Non-pigmented ciliary epithelial cell (primary cell): ENCODE results near the gene ZBTB12.
"Not testable (repeated sequence)": the region's sequence is repeated elsewhere in the genome, so short reads cannot be mapped to it uniquely, and the experiment has no call there.

Source experiments
- DNase-seq: peaks from one replicate; pipeline ENCODE4 v3.0.0-alpha.2; 2010; ENCODE audit warnings: low read depth

ZBTB12 gene

DNA sequence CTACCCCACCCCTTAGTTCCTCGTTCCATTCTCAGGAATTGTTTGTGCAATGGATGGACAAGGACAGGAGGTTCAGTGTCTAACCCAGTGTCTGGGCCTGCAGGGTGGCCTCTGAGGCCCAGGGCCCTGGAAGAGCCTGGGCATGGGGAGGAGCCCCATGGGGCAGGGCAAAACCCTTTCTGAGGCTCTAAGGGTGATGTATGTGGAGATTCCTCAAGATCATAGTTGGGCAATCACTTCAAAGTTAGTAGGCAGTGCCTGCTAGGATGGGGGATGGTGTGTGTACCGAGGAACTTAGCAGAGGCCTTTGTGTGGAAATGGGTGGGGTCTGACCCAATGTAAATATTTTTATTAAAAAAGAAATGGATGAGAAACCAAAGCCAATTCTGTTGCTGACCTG lies 18.9 kb upstream of the ZBTB12 start:
- no peak for DNase-seq

DNA sequence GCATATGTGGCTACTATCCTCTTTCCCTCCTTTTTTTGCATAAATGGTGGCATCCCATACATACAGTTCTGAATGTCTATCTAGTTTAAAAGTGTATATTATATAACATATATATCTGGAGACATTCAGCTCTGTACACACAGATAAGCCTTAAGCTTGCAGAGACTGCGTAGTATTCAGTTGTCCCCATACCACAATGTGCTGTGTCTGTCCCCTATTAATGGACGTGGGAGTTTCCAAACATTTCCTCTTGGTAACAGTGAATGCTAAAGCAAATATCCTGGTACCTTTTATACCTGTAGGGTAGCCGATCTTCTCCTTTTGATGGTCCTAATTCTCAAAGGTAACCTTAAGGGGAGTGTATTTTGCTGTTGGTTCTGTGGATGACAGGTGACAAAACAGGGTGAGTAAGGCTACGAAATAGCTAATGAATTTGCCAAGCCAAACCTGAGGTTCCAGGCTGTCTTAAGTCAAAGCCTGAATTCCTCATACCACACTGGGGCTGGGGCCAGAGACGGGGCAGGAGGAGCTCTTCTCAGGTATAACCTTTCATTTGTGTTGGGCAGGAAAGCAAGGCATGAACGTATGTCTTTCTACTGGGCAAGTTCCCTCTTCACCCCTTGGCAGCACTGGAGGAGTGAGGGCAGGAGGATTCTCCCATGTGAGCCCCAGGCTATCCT lies 17.9 kb upstream of the ZBTB12 start:
- DNase-seq: no peak

DNA sequence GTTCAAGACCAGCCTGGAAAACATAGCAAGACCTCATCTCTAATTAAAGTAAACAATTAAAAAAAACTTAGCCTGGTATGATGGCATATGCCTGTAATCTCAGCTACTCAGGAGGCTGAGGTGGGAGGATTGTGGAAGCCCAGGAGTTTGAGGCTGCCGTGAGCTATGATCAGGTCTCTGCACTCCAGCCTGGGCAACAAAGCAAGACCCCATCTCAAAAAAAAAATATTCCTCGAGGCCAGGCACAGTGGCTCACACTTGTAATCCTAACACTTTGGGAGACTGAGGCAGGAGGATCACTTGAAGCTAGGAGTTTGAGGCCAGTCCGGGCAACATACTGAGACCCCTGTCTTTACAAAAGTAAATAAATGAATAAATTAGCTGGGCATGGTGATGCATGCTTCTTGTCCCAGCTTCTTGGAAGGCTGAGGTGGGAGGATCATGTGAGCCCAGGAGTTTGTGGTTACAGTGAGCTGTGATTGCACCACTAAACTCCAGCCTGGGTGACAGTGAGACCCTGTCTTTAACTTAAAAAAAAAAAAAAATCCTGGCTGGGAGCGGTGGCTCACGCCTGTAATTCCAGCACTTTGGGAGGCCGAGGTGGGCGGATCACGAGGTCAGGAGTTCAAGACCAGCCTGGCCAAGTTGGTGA lies 16.3 kb upstream of the ZBTB12 start:
- no peak for DNase-seq

DNA sequence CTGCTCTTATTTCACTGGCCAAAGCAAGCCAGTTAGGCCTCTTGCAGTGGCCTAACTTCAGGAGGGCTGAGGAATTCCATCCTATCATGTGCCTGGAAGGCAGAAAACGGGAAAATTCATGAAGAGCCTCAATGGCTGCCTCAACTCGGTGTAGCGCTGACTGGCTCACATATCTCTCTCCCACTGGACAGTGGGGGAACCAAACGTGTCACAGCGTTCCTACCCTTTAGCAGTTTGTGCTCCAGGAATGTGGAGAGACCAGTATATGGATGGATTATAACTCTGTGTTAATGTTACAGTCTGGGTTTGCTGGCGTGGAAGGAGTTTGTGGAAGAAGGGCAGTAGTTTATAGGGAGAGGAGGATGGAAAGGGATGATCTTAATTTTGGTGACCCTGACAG lies 13.9 kb upstream of the ZBTB12 start:
- no peak for DNase-seq

DNA sequence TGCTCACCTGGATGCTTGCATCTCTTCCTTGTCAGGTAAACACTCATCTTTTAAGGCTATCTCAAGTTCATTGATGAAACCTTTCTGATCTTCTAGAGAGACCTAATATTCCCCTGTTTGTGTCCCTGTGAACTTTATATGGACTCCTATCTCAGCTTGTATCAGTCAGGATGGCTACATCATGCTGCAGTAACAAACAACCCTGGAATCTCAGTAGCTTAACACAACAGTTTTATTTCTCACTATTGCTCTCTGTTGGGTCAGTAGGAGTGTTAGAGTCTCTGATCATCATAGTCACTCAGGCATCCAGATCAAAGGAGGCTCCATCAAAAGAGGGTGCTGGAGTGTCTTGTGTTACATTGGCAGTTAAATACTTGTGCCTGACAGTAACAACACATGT lies 13.5 kb upstream of the ZBTB12 start:
- no peak for DNase-seq

DNA sequence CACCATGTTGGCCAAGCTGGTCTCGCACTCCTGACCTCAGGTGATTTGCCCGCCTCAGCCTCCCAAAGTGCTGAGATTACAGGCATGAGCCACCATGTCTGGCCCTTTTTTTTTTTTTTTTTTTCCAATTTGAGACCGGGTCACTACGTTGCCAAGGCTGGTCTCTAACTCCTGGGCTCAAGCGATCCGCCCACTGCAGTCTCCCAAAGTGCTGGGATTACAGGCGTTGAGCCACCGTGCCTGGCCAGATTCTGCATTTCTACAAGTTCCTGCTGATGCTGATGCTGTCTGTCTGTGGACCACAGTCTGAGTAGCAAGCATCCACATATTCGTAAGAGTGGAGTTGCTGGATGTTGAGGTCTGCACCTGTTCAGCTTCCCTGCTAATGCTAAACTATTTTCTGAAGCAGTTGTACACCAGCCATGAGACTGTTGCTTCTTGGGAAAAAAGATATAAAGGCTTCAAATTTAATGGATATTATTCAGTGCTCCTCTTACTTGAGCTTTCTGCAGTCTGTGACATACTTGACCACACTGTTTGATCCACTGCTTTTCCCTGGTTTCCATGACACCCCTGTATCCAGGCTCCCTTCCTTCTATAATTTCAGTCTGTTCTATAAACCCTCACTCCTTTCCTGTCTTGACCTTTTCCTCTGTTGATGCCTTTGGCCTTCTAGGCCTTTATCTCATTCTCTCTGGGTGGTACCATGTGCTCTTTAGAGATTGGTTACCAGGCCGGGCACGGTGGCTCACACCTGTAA lies 10.1 kb upstream of the ZBTB12 start:
- DNase-seq: no peak

DNA sequence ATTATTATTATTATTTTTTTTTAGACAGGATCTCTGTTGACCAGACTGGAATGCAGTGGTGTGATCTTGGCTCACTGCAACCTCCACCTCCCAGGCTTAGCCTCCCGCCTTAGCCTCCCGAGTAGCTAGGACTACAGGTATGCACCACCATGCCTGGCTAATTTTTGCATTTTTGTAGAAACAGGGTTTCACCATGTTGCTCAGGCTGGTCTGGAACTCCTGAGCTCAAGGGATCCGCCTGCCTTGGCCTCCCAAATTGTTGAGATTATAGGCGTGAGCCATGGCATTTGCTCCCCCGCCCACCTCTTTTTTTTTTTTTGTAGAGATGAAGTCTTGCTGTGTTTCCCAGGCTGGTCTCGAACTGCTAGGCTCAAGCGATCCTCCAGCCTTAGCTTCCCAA lies 7.4 kb upstream of the ZBTB12 start:
- DNase-seq: not testable (repeated sequence)

DNA sequence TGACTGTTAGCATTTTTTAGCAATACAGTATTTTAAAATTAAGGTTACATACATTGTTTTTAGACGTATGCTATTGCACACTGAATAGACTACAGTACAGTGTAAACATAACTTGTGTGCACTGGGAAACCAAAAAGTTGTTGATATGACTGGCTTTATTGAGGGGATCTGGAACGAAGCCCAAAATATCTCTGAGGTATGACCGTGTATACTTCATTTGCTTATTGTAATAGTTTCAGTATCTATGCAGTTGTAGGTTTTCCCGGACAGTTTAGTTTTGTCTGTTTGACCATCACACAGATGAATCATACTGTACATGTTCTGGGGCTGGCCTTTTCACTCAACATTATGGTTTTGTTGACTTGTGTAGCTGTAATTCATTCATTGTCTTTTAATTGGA lies 6.9 kb upstream of the ZBTB12 start:
- DNase-seq: peak; percentile 60

DNA sequence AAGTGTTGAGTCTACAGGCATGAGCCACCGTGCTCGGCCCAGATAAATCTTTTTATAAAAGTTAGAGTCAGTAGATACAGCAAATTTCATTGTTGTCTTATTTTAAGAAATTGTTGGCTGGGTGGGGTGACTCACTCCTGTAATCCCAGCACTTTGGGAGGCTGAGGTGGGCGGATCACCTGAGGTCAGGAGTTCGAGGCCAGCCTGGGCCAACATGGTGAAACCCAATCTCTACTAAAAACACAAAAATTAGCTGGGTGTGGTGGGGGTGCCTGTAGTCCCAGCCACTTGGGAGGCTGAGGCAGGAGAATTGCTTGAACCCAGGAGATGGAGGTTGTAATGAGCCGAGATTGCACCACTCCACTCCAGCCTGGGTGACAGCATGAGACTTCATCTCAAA lies 6.4 kb upstream of the ZBTB12 start:
- not testable (repeated sequence) for DNase-seq

DNA sequence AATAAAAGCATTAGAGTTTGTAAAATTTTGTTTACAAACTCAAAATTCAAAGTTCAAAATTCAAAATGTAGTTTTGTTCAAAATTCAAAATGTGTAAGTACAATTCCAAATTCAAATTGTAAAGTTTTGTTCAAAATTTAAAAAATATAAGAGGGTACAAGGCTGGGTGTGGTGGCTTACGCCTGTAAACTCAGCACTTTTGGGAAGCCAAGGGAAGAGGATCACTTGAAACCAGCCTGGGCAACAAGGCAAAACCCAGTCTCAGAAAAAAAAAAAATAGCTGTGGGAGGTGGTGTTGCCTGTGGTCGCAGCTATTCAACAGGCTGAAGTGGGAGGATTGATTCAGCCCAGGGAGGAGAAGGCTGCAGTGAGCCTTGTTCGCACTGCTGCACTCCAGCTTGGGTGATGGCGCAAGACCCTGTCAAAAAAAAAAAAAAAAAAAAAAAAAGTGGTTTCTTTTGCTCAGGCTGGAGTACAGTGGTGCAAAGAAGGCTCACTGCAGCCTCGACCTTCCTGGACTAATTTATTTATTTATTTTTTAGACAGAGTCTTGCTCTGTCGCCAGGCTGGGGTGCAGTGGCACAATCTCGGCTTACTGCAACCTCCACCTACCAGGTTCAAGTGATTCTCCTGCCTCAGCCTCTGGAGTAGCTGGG lies 5.4 kb upstream of the ZBTB12 start:
- DNase-seq: no peak

DNA sequence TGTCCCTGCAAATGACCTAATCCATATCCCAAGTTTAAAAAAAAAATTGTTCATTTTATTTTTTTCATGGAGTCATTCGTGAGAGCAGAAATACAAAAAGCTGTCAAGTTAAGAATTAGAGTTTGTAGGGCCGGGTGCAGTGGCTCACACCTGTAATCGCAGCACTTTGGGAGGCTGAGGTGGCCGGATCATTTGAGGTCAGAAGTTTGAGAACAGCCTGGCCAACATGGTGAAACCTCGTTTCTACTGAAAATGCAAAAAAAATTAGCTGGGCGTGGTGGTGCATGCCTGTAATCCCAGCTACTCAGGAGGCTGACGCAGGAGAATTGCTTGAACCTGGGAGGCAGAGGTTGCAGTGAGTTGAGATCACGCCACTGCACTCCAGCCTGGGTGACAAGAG lies 4.8 kb upstream of the ZBTB12 start:
- not testable (repeated sequence) for DNase-seq

DNA sequence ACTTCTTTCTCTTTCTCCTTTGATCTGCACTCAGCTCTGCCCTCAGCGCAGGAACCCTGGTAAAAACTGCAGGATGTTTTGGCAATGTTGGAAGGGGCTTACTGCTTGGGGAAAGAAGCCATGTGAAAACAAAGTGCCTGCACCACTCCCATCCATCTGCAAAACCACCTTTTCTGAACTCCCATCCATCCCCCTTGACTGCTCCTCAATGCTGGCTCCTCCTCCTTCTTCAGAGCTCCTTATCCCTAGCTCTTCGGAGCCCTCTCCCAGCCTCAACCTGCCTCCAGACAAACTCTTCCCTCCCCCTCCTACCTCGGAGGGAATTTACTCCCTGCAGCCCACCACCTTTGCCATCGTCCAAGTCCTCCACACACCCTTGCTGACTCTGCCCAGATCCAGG lies 4.2 kb upstream of the ZBTB12 start:
- DNase-seq: no peak

DNA sequence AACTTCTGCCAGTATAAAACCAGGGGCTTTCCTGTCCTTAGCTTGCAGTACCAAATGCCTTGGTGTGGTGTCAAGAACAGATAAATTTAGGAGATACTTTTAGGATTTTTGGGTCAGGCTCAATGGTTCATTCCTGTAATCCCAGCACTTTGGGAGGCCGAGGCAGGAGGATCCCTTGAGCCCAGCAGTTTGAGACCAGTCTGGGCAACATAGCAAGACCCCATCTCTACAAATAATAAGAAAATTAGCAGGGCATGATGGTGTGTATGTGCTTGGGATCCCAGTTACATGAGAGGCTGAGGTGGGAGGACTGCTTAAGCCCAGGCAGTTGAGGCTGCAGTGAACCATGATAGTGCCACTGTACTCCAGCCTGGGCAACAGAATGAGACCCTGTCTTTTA lies 3.2 kb upstream of the ZBTB12 start:
- DNase-seq: no peak

DNA sequence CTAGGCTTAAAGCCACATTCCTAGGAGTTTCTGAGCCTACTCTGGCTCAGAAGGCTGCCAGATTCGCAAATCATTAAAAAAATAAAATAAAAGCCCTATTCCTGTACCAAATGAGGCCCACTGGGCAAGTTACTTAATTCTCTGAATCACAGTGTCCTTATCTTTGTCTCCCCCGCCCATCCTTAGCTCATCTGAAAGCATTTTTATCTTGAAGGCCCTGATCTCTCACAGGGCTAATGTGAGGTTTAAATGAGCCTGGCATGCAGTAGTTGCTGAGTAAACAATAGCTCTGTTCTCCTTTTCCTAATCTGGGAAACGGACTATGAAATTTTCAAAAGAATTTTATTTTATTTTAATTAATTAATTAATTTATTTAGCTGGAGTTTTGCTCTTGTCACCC lies 2.1 kb upstream of the ZBTB12 start:
- DNase-seq: no peak

DNA sequence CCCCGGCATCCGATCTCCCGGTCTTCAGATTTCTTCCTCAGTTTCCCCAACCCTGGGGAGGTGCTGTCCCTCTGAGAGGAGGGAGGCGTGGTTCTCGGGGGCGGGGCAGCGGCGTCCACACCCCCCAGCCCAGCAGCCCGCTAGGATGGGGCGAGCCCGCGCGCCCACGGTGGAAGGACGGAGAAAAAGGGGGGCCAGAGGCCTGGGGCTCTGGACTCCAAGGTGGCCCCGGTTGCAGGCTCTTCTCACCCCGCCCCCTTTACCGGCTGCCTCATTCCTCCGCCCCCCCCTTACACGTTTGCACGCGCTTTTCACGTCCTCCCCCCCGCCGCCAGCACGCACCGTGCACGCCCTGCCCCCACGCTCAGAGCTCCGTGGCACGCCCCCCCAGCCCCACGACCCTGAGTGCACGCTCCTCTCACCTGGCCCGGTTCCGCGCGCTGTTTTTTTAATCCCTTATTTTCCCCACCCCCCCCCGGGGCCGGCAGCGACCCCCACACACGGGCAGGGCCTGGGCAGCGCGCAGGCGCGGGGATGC lies 402 bp downstream of the ZBTB12 start:
- no peak for DNase-seq

DNA sequence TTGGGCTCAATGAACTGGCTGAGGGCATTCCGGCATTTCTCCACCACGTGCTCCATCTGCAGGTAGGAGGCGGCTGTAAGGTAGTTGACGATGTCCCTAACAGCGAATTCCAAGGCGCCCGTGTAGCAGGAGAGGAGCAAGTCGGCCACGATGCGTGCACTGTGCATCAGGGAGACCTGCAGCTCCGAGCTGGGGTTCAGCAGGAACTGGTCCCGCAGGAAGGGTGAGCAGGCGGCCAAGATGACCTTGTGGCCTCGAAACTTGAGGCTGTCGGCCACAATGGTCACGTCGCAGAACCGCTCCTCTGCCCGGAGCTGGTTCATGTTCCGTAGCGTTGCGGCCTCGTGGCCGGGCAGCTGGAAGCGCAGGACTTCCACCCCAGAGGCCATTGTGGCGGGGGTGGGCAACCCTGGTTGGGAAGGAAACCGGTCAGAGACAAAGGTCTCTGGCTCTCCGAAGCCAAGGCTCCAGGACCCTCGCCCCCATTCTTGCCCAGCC lies 920 bp downstream of the ZBTB12 start:
- no peak for DNase-seq

DNA sequence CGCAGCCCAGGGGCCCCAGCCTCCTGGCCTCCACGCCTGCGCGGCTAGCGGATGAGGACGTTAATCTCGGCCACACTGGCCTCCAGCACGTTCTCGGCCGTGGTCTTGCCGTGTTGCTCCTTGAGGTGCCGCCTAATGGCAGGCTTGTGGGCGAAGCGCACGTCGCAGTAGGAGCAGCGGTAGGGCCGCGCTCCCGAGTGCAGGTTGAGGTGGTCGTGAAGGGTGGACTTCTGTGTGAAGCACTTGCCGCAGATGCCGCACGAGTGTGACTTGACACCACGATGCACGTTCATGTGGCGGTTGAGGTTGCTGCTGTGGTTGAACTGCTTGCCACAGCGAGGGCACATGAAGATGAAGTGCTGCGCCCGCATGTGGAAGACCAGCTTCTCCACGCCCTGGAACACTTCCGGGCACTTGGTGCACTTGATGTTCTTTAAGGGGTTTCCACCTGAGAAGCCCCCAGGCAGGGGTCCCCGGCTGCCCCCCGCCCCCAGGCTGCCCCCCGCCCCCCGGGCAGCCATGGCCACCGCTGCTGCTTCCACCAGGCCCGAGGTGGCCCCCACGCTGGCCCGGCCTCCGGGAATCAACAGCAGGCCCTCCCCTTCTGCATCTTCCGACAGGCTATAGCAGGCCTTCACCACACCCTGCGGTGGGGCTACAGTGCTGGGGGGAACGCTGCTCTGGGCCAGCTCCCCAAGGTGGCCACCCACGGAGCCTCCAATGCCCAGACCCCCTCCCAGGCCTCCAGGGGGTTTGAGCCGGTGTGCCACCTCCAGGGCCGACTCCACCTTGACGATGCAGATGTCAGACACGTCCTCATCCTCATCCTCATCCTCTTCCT lies 1.8 kb downstream of the ZBTB12 start:
- no peak for DNase-seq

DNA sequence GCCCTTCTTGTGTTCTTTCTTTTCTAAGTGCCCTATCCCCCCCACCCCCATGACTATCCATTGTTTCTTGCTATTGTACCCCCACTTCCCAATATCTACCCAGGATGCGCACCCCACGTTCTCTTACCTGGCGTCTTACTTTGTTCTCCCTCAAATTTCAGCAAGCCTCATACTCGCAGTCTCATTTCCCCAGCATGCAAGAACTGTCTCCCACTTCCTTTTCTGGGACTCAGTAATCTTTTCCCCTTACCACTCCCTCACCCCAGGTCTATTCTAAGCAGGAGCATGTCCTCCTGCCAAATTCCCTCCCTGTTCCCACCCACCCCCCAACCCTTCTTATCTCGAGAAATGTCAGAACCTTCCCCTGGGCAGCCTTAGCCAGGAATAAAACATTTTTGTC lies 2.7 kb downstream of the ZBTB12 start:
- DNase-seq: no peak

DNA sequence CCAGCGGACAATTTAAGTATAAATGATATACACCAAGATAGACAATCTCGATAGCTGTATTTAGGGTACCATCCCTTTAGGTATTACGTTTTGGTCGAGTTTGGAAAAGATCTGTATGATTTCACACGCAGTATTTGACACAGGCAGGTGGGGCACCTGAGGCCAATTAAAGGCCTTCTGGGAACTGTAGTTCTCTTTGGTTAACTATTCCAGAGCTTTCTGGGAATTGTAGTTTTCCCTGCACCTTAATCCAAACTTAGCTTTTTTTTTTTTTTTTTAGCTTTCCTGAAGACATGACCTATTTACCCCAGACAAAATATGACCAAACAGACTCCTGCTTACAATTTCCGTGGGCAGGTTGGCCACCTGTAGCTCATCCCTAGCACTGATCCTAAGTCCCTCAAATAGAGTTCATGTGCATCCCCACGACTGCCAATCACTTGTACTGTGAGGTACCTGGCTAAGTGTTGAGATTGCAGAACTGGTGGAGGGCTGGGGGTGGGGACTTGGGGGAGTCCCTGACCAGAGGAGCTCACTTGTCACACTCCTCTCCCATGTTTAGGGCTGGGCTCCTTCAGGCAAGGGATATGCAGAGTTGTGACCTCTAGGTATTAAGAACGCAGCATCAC lies 3.4 kb downstream of the ZBTB12 start:
- DNase-seq: no peak

DNA sequence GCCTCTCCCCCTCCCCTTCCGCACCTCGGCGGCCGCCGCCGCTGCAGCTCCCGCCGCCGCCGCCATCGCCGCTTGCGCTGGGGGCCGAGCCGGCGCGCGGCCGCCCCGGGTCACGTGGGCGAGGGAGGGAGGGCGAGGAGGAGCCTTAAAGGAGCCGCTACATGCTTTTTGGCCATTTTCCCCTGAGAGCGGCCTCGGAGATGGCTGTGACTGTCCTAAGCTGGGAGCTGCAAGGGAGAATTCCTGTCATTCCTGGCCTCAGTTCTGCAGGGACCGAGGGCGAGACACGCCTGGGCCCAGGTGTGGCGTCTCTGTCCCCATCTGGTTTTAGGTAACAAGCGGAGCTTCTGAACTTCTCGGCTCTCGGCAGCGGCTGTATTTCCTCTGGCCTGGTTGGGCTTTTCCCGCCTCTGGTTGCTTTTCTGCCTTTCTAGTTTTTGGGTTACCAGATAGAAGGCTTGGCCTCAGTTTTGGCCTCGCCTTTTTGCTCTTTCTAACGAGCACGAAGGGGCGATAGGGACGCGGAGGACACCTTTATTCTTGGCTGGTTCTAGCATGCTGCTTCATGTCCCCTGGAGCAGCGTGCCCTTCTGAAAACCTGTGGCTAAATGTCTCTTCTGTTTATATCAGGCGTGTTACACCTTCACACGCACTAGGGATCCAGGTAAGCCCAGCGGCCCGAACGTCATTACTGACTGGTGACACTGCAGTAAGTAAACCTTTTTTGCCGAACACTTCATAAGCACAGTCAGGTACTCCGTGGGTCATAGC lies 4.1 kb downstream of the ZBTB12 start, which contains the start of gene EHMT2:
EHMT2 (minus strand) TSS at position 87 of the 771 bp plus-strand sequence; CDS start at position 66, 21 bp downstream.
- DNase-seq: no peak
